Activated T-cell treated with anti-CD3 and anti-CD28 coated beads, Interleukin-2, amount 50 U/mL, for 24 hours (primary cell): Measurements from ENCODE around the gene NUP93.
"Not testable (repeated sequence)": the region's sequence is repeated elsewhere in the genome, so short reads cannot be mapped to it uniquely, and the experiment has no call there.

Experiments used
- DNase-seq: peaks from one replicate; pipeline ENCODE4 v3.0.0-alpha.2; 2020
- H3K27ac Mint-ChIP-seq: 2 replicates; pipeline ENCODE4 v1.8.0; 2020; ENCODE audit warnings: mild to moderate bottlenecking, mixed read lengths
- H3K27me3 Mint-ChIP-seq: 2 replicates; pipeline ENCODE4 v1.8.0; 2020; ENCODE audit warnings: mixed read lengths
- H3K36me3 Mint-ChIP-seq: 2 replicates; pipeline ENCODE4 v1.8.0; 2020; ENCODE audit warnings: low read depth, mixed read lengths
- H3K4me1 Mint-ChIP-seq: 2 replicates; pipeline ENCODE4 v1.8.0; 2020; ENCODE audit warnings: low read depth, mixed read lengths
- H3K4me3 Mint-ChIP-seq: 2 replicates; pipeline ENCODE4 v1.8.0; 2020; ENCODE audit warnings: mild to moderate bottlenecking, moderate library complexity, mixed read lengths
- H3K9me3 Mint-ChIP-seq: 2 replicates; pipeline ENCODE4 v1.8.0; 2020; ENCODE audit warnings: mixed read lengths

NUP93 gene

GRCh38 chr16:56697456-56698155, 32.3 kb upstream of the NUP93 start:
- H3K4me3 Mint-ChIP-seq: no peak overlapping the region
- peaks cover 12% of the 10 kb centered on the region for H3K4me1 Mint-ChIP-seq
- no peaks in the 10 kb centered on the region for H3K27me3 Mint-ChIP-seq
- DNase-seq: no peak
- H3K9me3 Mint-ChIP-seq: no peaks in the 10 kb centered on the region
- no peak overlapping the region for H3K27ac Mint-ChIP-seq
- no peaks in the 10 kb centered on the region for H3K36me3 Mint-ChIP-seq

- Mint-ChIP-seq H3K27me3 (no peaks in the 10 kb centered on the region), H3K36me3 (no peaks in the 10 kb centered on the region), H3K4me3 (no peak overlapping the region), H3K9me3 (no peaks in the 10 kb centered on the region), H3K4me1 (peaks cover 12% of the 10 kb centered on the region), H3K27ac (no peak overlapping the region)
- DNase-seq: no peak
Observed at GRCh38 chr16:56700195-56700594, 29.7 kb upstream of the NUP93 start.

GRCh38 chr16:56700631-56701030, 29.3 kb upstream of the NUP93 start:
- H3K4me1 Mint-ChIP-seq: peaks cover 15% of the 10 kb centered on the region
- no peak for DNase-seq
- H3K27ac Mint-ChIP-seq: no peak overlapping the region
- no peaks in the 10 kb centered on the region for H3K27me3 Mint-ChIP-seq
- H3K36me3 Mint-ChIP-seq: no peaks in the 10 kb centered on the region
- H3K9me3 Mint-ChIP-seq: no peaks in the 10 kb centered on the region
- H3K4me3 Mint-ChIP-seq: no peak overlapping the region

GRCh38 chr16:56701534-56701933, 28.4 kb upstream of the NUP93 start:
- Mint-ChIP-seq H3K4me1 (peaks cover 15% of the 10 kb centered on the region), H3K27ac (peak overlapping the region; percentile 63), H3K9me3 (no peaks in the 10 kb centered on the region), H3K27me3 (no peaks in the 10 kb centered on the region), H3K4me3 (no peak overlapping the region), H3K36me3 (no peaks in the 10 kb centered on the region)
- no peak for DNase-seq

- DNase-seq: no peak
- no peaks in the 10 kb centered on the region for H3K36me3 Mint-ChIP-seq
- no peaks in the 10 kb centered on the region for H3K9me3 Mint-ChIP-seq
- no peak overlapping the region for H3K4me3 Mint-ChIP-seq
- H3K27me3 Mint-ChIP-seq: no peaks in the 10 kb centered on the region
- peaks cover 17% of the 10 kb centered on the region for H3K4me1 Mint-ChIP-seq
- no peak overlapping the region for H3K27ac Mint-ChIP-seq
Observed at GRCh38 chr16:56702836-56703235, 27.1 kb upstream of the NUP93 start.

- DNase-seq: peak; percentile 47
- Mint-ChIP-seq H3K4me1 (peaks cover 37% of the 10 kb centered on the region), H3K27ac (peak overlapping the region; percentile 90), H3K9me3 (no peaks in the 10 kb centered on the region), H3K27me3 (no peaks in the 10 kb centered on the region), H3K36me3 (no peaks in the 10 kb centered on the region), H3K4me3 (peak overlapping the region; percentile 51)
Observed at GRCh38 chr16:56708525-56709442, 21.1 kb upstream of the NUP93 start.

- DNase-seq: no peak
- peaks cover 37% of the 10 kb centered on the region for H3K4me1 Mint-ChIP-seq
- H3K9me3 Mint-ChIP-seq: no peaks in the 10 kb centered on the region
- H3K4me3 Mint-ChIP-seq: peak overlapping the region; percentile 51
- H3K36me3 Mint-ChIP-seq: no peaks in the 10 kb centered on the region
- peak overlapping the region; percentile 90 for H3K27ac Mint-ChIP-seq
- no peaks in the 10 kb centered on the region for H3K27me3 Mint-ChIP-seq
Observed at GRCh38 chr16:56709443-56710040, 20.4 kb upstream of the NUP93 start.

GRCh38 chr16:56710181-56710737, 19.7 kb upstream of the NUP93 start:
- H3K27me3 Mint-ChIP-seq: no peaks in the 10 kb centered on the region
- peak overlapping the region; percentile 90 for H3K27ac Mint-ChIP-seq
- peaks cover 37% of the 10 kb centered on the region for H3K4me1 Mint-ChIP-seq
- H3K4me3 Mint-ChIP-seq: no peak overlapping the region
- no peaks in the 10 kb centered on the region for H3K9me3 Mint-ChIP-seq
- H3K36me3 Mint-ChIP-seq: no peaks in the 10 kb centered on the region
- DNase-seq: no peak

GRCh38 chr16:56711862-56712261, 18.1 kb upstream of the NUP93 start:
- Mint-ChIP-seq H3K27ac (no peak overlapping the region), H3K27me3 (no peaks in the 10 kb centered on the region), H3K9me3 (no peaks in the 10 kb centered on the region), H3K4me1 (peaks cover 34% of the 10 kb centered on the region), H3K36me3 (no peaks in the 10 kb centered on the region), H3K4me3 (no peak overlapping the region)
- no peak for DNase-seq

GRCh38 chr16:56713794-56714193, 16.1 kb upstream of the NUP93 start:
- Mint-ChIP-seq H3K9me3 (no peaks in the 10 kb centered on the region), H3K27me3 (no peaks in the 10 kb centered on the region), H3K4me1 (peaks cover 25% of the 10 kb centered on the region), H3K36me3 (no peaks in the 10 kb centered on the region), H3K4me3 (no peak overlapping the region), H3K27ac (no peak overlapping the region)
- DNase-seq: no peak

GRCh38 chr16:56715126-56715525, 14.8 kb upstream of the NUP93 start:
- Mint-ChIP-seq H3K4me3 (no peak overlapping the region), H3K9me3 (no peaks in the 10 kb centered on the region), H3K36me3 (no peaks in the 10 kb centered on the region), H3K27ac (no peak overlapping the region), H3K27me3 (no peaks in the 10 kb centered on the region), H3K4me1 (peaks cover 11% of the 10 kb centered on the region)
- no peak for DNase-seq

GRCh38 chr16:56716761-56717160, 13.2 kb upstream of the NUP93 start:
- no peaks in the 10 kb centered on the region for H3K4me1 Mint-ChIP-seq
- no peak for DNase-seq
- no peaks in the 10 kb centered on the region for H3K36me3 Mint-ChIP-seq
- H3K27me3 Mint-ChIP-seq: no peaks in the 10 kb centered on the region
- H3K27ac Mint-ChIP-seq: no peak overlapping the region
- H3K9me3 Mint-ChIP-seq: no peaks in the 10 kb centered on the region
- H3K4me3 Mint-ChIP-seq: no peak overlapping the region

- not testable (repeated sequence) for H3K27me3 Mint-ChIP-seq, H3K9me3 Mint-ChIP-seq, H3K4me3 Mint-ChIP-seq, H3K27ac Mint-ChIP-seq, DNase-seq, H3K36me3 Mint-ChIP-seq, H3K4me1 Mint-ChIP-seq
Observed at GRCh38 chr16:56717532-56717931, 12.4 kb upstream of the NUP93 start.

- no peak overlapping the region for H3K27ac Mint-ChIP-seq
Observed at GRCh38 chr16:56722200-56722842, 7.6 kb upstream of the NUP93 start.

More at GRCh38 chr16:56722200-56722842, 7.6 kb upstream of the NUP93 start:
- no peaks in the 10 kb centered on the region for H3K9me3 Mint-ChIP-seq
- H3K36me3 Mint-ChIP-seq: no peaks in the 10 kb centered on the region
- peaks cover 11% of the 10 kb centered on the region for H3K4me1 Mint-ChIP-seq
- H3K4me3 Mint-ChIP-seq: no peak overlapping the region
- DNase-seq: no peak
- H3K27me3 Mint-ChIP-seq: no peaks in the 10 kb centered on the region
